H1 (cell line): ENCODE data around the gene CCDC63. TPM values are rescaled to one million over a fixed set of nuclear protein-coding genes. Genes with fewer than 3 reads are reported as not detected.

Experiments used
- CTCF ChIA-PET: fragments of 300-600 bp; sonication (Branson Sonifier 250); formaldehyde crosslinking; loops from one replicate; lab custom pipeline; 2021; ENCODE audit not compliant: partially characterized antibody; lab: Charles Lee
- POLR2A ChIA-PET: fragments of 300-600 bp; sonication (Branson Sonifier 250); formaldehyde crosslinking; loops from one replicate; lab custom pipeline; 2021; ENCODE audit warnings: inconsistent platforms; ENCODE audit not compliant: partially characterized antibody; lab: Charles Lee
- DNase-seq, 2 experiments: peaks; one replicate each; pipeline versions ENCODE4 v3.0.0 to v3.0.0-alpha.2; 2010 to 2022; ENCODE audit warnings: low spot score in 2 of 2, low read depth in 1 of 2, mixed read lengths in 1 of 2
- FAIRE-seq: peaks from 2 replicates; lab custom pipeline; 2011; peaks lifted over from hg19 to GRCh38; lab: Jason Lieb, UNC
- H2AFZ ChIP-seq: 2 replicates; pipeline ENCODE4 v1.8.1; 2012; ENCODE audit warnings: low read length, inconsistent platforms
- H2AK5ac ChIP-seq: 2 replicates; pipeline ENCODE4 v1.6.1; 2013; ENCODE audit warnings: low read depth, low read length
- H2BK120ac ChIP-seq: replicated peaks from 2 replicates; pipeline ENCODE3; 2013; ENCODE audit warnings: low read depth, low read length, inconsistent platforms
- H2BK12ac ChIP-seq: 2 replicates; pipeline ENCODE4 v1.6.1; 2013; ENCODE audit warnings: low read depth, low read length
- H2BK15ac ChIP-seq: 2 replicates; pipeline ENCODE4 v1.6.1; 2013; ENCODE audit warnings: low read length
- H2BK20ac ChIP-seq: 2 replicates; pipeline ENCODE4 v1.6.1; 2013; ENCODE audit warnings: low read length
- H2BK5ac ChIP-seq: 2 replicates; pipeline ENCODE4 v1.6.1; 2013; ENCODE audit warnings: low read depth, low read length
- H3K14ac ChIP-seq: 2 replicates; pipeline ENCODE4 v1.6.1; 2013; ENCODE audit warnings: inconsistent platforms; ENCODE audit not compliant: insufficient read length
- H3K18ac ChIP-seq: 2 replicates; pipeline ENCODE4 v1.6.1; 2013; ENCODE audit warnings: low read length; ENCODE audit errors: extremely low read depth
- H3K23ac ChIP-seq: 2 replicates; pipeline ENCODE4 v1.6.1; 2013; ENCODE audit warnings: inconsistent platforms; ENCODE audit not compliant: insufficient read length
- H3K23me2 ChIP-seq: 2 replicates; pipeline ENCODE4 v1.6.1; 2013; ENCODE audit warnings: low read depth, low read length
- H3K27ac ChIP-seq: 2 replicates; pipeline ENCODE4 v1.6.1; 2011; ENCODE audit warnings: low read depth, low read length, inconsistent platforms
- H3K27me3 ChIP-seq, 4 experiments: replicated peaks in 1 of 4; 1 replicate in 1 of 4; 2 replicates in 3 of 4; pipeline versions ENCODE4 v1.6.1 to v1.8.1; 2011 to 2013; ENCODE audit warnings: low read length in 3 of 4, mild to moderate bottlenecking in 3 of 4, inconsistent platforms in 2 of 4, mixed read lengths in 2 of 4, moderate library complexity in 1 of 4; ENCODE audit not compliant: control insufficient read depth in 3 of 4, insufficient read depth in 3 of 4; ENCODE audit errors: extremely low read depth in 1 of 4
- H3K36me3 ChIP-seq, 4 experiments: 2 replicates each; pipeline versions ENCODE4 v1.6.1 to v1.8.1; 2011 to 2013; ENCODE audit warnings: mild to moderate bottlenecking in 4 of 4, low read length in 3 of 4, moderate library complexity in 2 of 4, control low read depth in 1 of 4, inconsistent platforms in 1 of 4; ENCODE audit not compliant: insufficient read depth in 4 of 4, control insufficient read depth in 2 of 4
- H3K4ac ChIP-seq: replicated peaks from 2 replicates; pipeline ENCODE3; 2013; ENCODE audit warnings: low read length, low read depth, mixed read lengths, inconsistent platforms; ENCODE audit not compliant: insufficient read length
- H3K4me1 ChIP-seq, 4 experiments: replicated peaks in 1 of 4; 1 replicate in 1 of 4; 2 replicates in 3 of 4; pipeline versions ENCODE4 v1.6.1 to v1.8.1; 2011 to 2013; ENCODE audit warnings: low read length in 3 of 4, inconsistent platforms in 2 of 4, mixed read lengths in 1 of 4; ENCODE audit not compliant: insufficient read depth in 4 of 4, control insufficient read depth in 3 of 4
- H3K4me2 ChIP-seq, 2 experiments: 2 replicates each; pipeline versions ENCODE4 v1.6.1 to v1.8.1; 2011 to 2013; ENCODE audit warnings: low read depth in 2 of 2, low read length in 2 of 2, control low read depth in 1 of 2, inconsistent platforms in 1 of 2, mild to moderate bottlenecking in 1 of 2; ENCODE audit not compliant: insufficient read depth in 1 of 2
- H3K4me3 ChIP-seq, 4 experiments: fragments of 200-600, 300-600 bp in 1 of 4; sonication (generic), shearing (Covaris generic), sonication (Bioruptor Twin) in 1 of 4; 2 replicates each; pipeline versions ENCODE4 v1.5.1 to v1.8.1; 2011 to 2016; ENCODE audit warnings: low read length in 4 of 4, low read depth in 3 of 4, control low read depth in 2 of 4, inconsistent platforms in 2 of 4, mild to moderate bottlenecking in 2 of 4, mixed read lengths in 1 of 4, moderate library complexity in 1 of 4; ENCODE audit not compliant: insufficient read depth in 2 of 4; ENCODE audit errors: extremely low read depth in 1 of 4
- H3K56ac ChIP-seq: replicated peaks from 2 replicates; pipeline ENCODE3; 2013; ENCODE audit warnings: low read depth, mild to moderate bottlenecking, mixed read lengths, low read length, inconsistent platforms; ENCODE audit not compliant: insufficient read length
- H3K79me1 ChIP-seq: 2 replicates; pipeline ENCODE4 v1.6.1; 2013; ENCODE audit warnings: low read depth, low read length, control low read depth
- H3K79me2 ChIP-seq, 2 experiments: 2 replicates each; pipeline versions ENCODE4 v1.6.1 to v1.8.1; 2012 to 2013; ENCODE audit warnings: low read length in 2 of 2, mild to moderate bottlenecking in 2 of 2, inconsistent platforms in 1 of 2; ENCODE audit not compliant: insufficient read depth in 2 of 2, control insufficient read depth in 1 of 2
- H3K9ac ChIP-seq, 4 experiments: replicated peaks in 1 of 4; 1 replicate in 1 of 4; 2 replicates in 3 of 4; pipeline versions ENCODE4 v1.6.1 to v1.8.1; 2011 to 2013; ENCODE audit warnings: low read depth in 3 of 4, low read length in 3 of 4, control low read depth in 2 of 4, mild to moderate bottlenecking in 2 of 4, moderate library complexity in 2 of 4, inconsistent platforms in 1 of 4; ENCODE audit errors: extremely low read depth in 1 of 4
- H3K9me3 ChIP-seq, 2 experiments: 2 replicates each; pipeline versions ENCODE4 v1.6.1 to v1.8.1; 2012 to 2013; ENCODE audit warnings: mild to moderate bottlenecking in 2 of 2, moderate library complexity in 2 of 2, control low read depth in 1 of 2, inconsistent platforms in 1 of 2, low read depth in 1 of 2, low read length in 1 of 2, mixed read lengths in 1 of 2; ENCODE audit not compliant: insufficient read depth in 2 of 2
- H4K20me1 ChIP-seq, 2 experiments: replicated peaks in 1 of 2; 2 replicates each; pipeline versions ENCODE3 to v1.8.1; 2011 to 2013; ENCODE audit warnings: inconsistent platforms in 2 of 2, low read length in 2 of 2, mild to moderate bottlenecking in 1 of 2; ENCODE audit not compliant: insufficient read depth in 2 of 2, control insufficient read depth in 1 of 2
- H4K5ac ChIP-seq: 2 replicates; pipeline ENCODE4 v1.6.1; 2013; ENCODE audit warnings: low read length, low read depth, mixed read lengths, inconsistent platforms; ENCODE audit not compliant: insufficient read length
- H4K8ac ChIP-seq: 2 replicates; pipeline ENCODE4 v1.8.0; 2013; ENCODE audit warnings: mild to moderate bottlenecking, moderate library complexity, low read length, inconsistent platforms; ENCODE audit not compliant: insufficient read depth; ENCODE audit errors: extremely low read depth
- H4K91ac ChIP-seq: replicated peaks from 2 replicates; pipeline ENCODE3; 2013; ENCODE audit warnings: low read length, mixed read lengths, inconsistent platforms; ENCODE audit not compliant: insufficient read length
- BCL11A ChIP-seq, 2 experiments: IDR thresholded peaks; one replicate each; pipeline ENCODE4 v1.6.1; 2011; ENCODE audit warnings: low read depth in 2 of 2, low read length in 2 of 2, mild to moderate bottlenecking in 2 of 2
- BRCA1 ChIP-seq: IDR thresholded peaks from 2 replicates; pipeline ENCODE4 v1.6.1; 2012; ENCODE audit warnings: low read depth, low read length, improper control_type of control experiment
- CBX5 ChIP-seq: fragments of 300-800, 300-1000 bp; sonication (generic); IDR thresholded peaks from 2 replicates; pipeline ENCODE4 v1.7.1; 2016; ENCODE audit warnings: antibody characterized with exemption, low read length, low read depth
- CEBPB ChIP-seq: IDR thresholded peaks from 2 replicates; pipeline ENCODE4 v1.6.1; 2012; ENCODE audit warnings: low read depth, low read length
- CHD2 ChIP-seq: IDR thresholded peaks from 2 replicates; pipeline ENCODE4 v1.6.1; 2012; ENCODE audit warnings: low read length, improper control_type of control experiment
- CREB1 ChIP-seq: IDR thresholded peaks from 2 replicates; pipeline ENCODE4 v1.6.1; 2012; ENCODE audit warnings: inconsistent platforms
- EGR1 ChIP-seq: IDR thresholded peaks from 2 replicates; pipeline ENCODE4 v1.6.1; 2011; ENCODE audit warnings: low read depth, low read length, borderline replicate concordance
- FOSL1 ChIP-seq: IDR thresholded peaks from 2 replicates; pipeline ENCODE4 v1.6.1; 2011; ENCODE audit warnings: mild to moderate bottlenecking, low read depth, low read length, moderate library complexity; ENCODE audit not compliant: insufficient read depth
- NANOG ChIP-seq: IDR thresholded peaks from 2 replicates; pipeline ENCODE4 v1.6.1; 2011; ENCODE audit warnings: low read length, low read depth, mild to moderate bottlenecking, inconsistent platforms; ENCODE audit not compliant: insufficient read depth, poor library complexity, severe bottlenecking
- NRF1 ChIP-seq: IDR thresholded peaks from 2 replicates; pipeline ENCODE4 v1.6.1; 2011; ENCODE audit warnings: mild to moderate bottlenecking, low read depth, low read length, improper control_type of control experiment
- POLR2A ChIP-seq, 2 experiments: IDR thresholded peaks; 1 replicate in 1 of 2; 2 replicates in 1 of 2; pipeline ENCODE4 v1.6.1; 2011; ENCODE audit warnings: low read depth in 2 of 2, low read length in 2 of 2, mild to moderate bottlenecking in 2 of 2; ENCODE audit errors: control extremely low read depth in 1 of 2
- POLR2AphosphoS5 ChIP-seq: IDR thresholded peaks from 2 replicates; pipeline ENCODE4 v1.6.1; 2011; ENCODE audit warnings: low read depth, low read length
- RXRA ChIP-seq: IDR thresholded peaks from 2 replicates; pipeline ENCODE4 v1.6.1; 2011; ENCODE audit warnings: low read depth, mild to moderate bottlenecking, low read length, moderate library complexity; ENCODE audit not compliant: insufficient read depth
- SAP30 ChIP-seq: fragments of 300-600 bp; sonication (generic); IDR thresholded peaks from 2 replicates; pipeline ENCODE4 v1.7.1; 2012; ENCODE audit warnings: low read length, moderate library complexity, mild to moderate bottlenecking, inconsistent platforms; ENCODE audit not compliant: insufficient read depth, insufficient replicate concordance
- SIRT6 ChIP-seq: IDR thresholded peaks from one replicate; pipeline ENCODE4 v1.7.1; 2012; ENCODE audit warnings: low read length, inconsistent platforms
- SUZ12 ChIP-seq: fragments of 200-600 bp; sonication (generic); IDR thresholded peaks from 2 replicates; pipeline ENCODE4 v1.6.1; 2012; ENCODE audit warnings: mild to moderate bottlenecking, inconsistent platforms, low read length, moderate library complexity, mixed read lengths
- WGBS, 2 experiments: shearing (Covaris generic) in 1 of 2; methylation state at CpG; one replicate each; pipeline versions ENCODE4 v1.1.6 to v1.1.7; 2013 to 2015; ENCODE audit warnings: low lambda C conversion rate in 2 of 2, mixed read lengths in 2 of 2, inconsistent platforms in 1 of 2, low coverage in 1 of 2, missing lambda C conversion rate in 1 of 2; ENCODE audit not compliant: insufficient replicate concordance in 2 of 2, insufficient coverage in 1 of 2, insufficient read length in 1 of 2; ENCODE audit errors: extremely low coverage in 1 of 2, missing lambda C conversion rate in 1 of 2; 5-methylcytosine and 5-hydroxymethylcytosine counted together
- polyA plus RNA-seq, 7 experiments: library from polyadenylated mRNA; depleted of rRNA in 3 of 7; stranded (reverse) in 5 of 7; unstranded in 2 of 7; fragments of >200 nt in 5 of 7; fragments of 200-250 nt in 2 of 7; gene quantifications; 1 replicate in 5 of 7; 2 replicates in 1 of 7; 4 replicates in 1 of 7; pipeline versions ENCODE4 v1.2.1 to v1.2.3, GENCODE V29; 2011 to 2013; ENCODE audit warnings: missing spikeins in 2 of 7, mixed read lengths in 2 of 7
- total RNA-seq: library from RNA; stranded (reverse); fragmentation: NEBNext Ultra II Directional; extraction: Animal tissue kit (Norgen Biotek cat#: 25700); gene quantifications from 2 replicates; pipeline ENCODE4 v1.2.1, GENCODE V29; 2021

The CCDC63 gene
- total and polyA plus RNA-seq, 2 of the 8 experiments (the other 6 are each of a cell fraction or from before 2014, with no cell fraction given): 0.42 to 0.93 TPM

- H3K56ac ChIP-seq: no peak overlapping the region
- POLR2A ChIA-PET: no interaction called here
- peaks cover 7 to 24% (median 13%) of the 10 kb centered on the region in 4 experiments for H3K4me1 ChIP-seq
- peak overlapping the region; percentile 18; the same call in 1 of the 2 replicates for H2BK5ac ChIP-seq
- H3K23ac ChIP-seq: no peak overlapping the region
- H3K27me3 ChIP-seq: peaks cover 3 to 31% (median 25%) of the 10 kb centered on the region in 4 experiments; a peak in 6 of 7 replicates
- H2BK20ac ChIP-seq: peak overlapping the region; percentile 28
- H3K79me1 ChIP-seq: no peaks in the 10 kb centered on the region; the same call in 1 of the 2 replicates
- H4K20me1 ChIP-seq: peaks cover 0 to 5% of the 10 kb centered on the region in 2 experiments
- H3K4me2 ChIP-seq: peak overlapping the region in 1 of 2 experiments; percentile 55; a peak in 2 of 4 replicates
- DNase-seq: no peak
- H4K5ac ChIP-seq: no peak overlapping the region
- H3K9me3 ChIP-seq: no peaks in the 10 kb centered on the region
- WGBS, 2 experiments: 69% methylated on average over 1 of the region's 1 CpG; no CpG with 5 or more reads in 1 of the 2 experiments
- no peak overlapping the region; a peak in 1 of 7 replicates for H3K9ac ChIP-seq
- H3K4ac ChIP-seq: no peak overlapping the region
- no peak overlapping the region for H3K4me3 ChIP-seq
- H2BK12ac ChIP-seq: no peak overlapping the region
- H2BK15ac ChIP-seq: no peak overlapping the region
- no peaks in the 10 kb centered on the region; the same call in 1 of the 2 replicates for H3K23me2 ChIP-seq
- no peak overlapping the region for H2AFZ ChIP-seq
- no peaks in the 10 kb centered on the region for H3K36me3 ChIP-seq
- H4K91ac ChIP-seq: peak overlapping the region; percentile 83
- no peak overlapping the region for H3K14ac ChIP-seq
- no peak for FAIRE-seq
- CTCF ChIA-PET: interaction anchor here (0.8 to 3.6 kb wide), 5 partner anchors 11 to 111 kb away, joined by 3 to 30 read pairs (median 4); no protein-coding TSS in a partner anchor
- no peaks in the 10 kb centered on the region for H3K79me2 ChIP-seq
- H3K18ac ChIP-seq: peak overlapping the region; percentile 49; the same call in 1 of the 2 replicates
- H2BK120ac ChIP-seq: no peak overlapping the region
- H3K27ac ChIP-seq: no peak overlapping the region
- no peak overlapping the region for H4K8ac ChIP-seq
- H2AK5ac ChIP-seq: no peak overlapping the region
- no peak for TF ChIP-seq CBX5
- TF ChIP-seq NRF1: no peak
- no peak for TF ChIP-seq CHD2
- TF ChIP-seq EGR1: no peak
- TF ChIP-seq NANOG: no peak
- no peak for TF ChIP-seq BRCA1
- TF ChIP-seq FOSL1: no peak
- TF ChIP-seq POLR2AphosphoS5: no peak
- TF ChIP-seq SIRT6: no peak
- TF ChIP-seq SAP30: no peak
- TF ChIP-seq RXRA: no peak
- no peak for TF ChIP-seq CEBPB
- TF ChIP-seq SUZ12: no peak
- no peak for TF ChIP-seq POLR2A (IDR thresholded peaks at IDR 0.05; ENCODE audit: control extremely low read depth in 1 of 2, low read depth in 2 of 2, low read length in 2 of 2)
- no peak for TF ChIP-seq BCL11A (IDR thresholded peaks at IDR 0.05; ENCODE audit: low read depth in 2 of 2, low read length in 2 of 2)
- TF ChIP-seq CREB1: no peak
Observed at GRCh38 chr12:110816248-110816647, 30.5 kb upstream of the CCDC63 start.
